GM15510 (cell line): ENCODE results near the gene PKN2.

ENCODE experiments used
- POLR2A ChIP-seq: IDR thresholded peaks from 3 replicates; pipeline ENCODE4 v1.6.1; 2011; ENCODE audit warnings: borderline replicate concordance; ENCODE audit not compliant: insufficient read length; ENCODE audit errors: extremely low read depth

The PKN2 gene

GRCh38 chr1:88683541-88684481 lies at the start of gene PKN2:
Gene PKN2, plus strand, starts transcription at chr1:88684273. Its CDS starts 308 bp downstream, at chr1:88684581.
- peak; percentile 95 for TF ChIP-seq POLR2A

DNA sequence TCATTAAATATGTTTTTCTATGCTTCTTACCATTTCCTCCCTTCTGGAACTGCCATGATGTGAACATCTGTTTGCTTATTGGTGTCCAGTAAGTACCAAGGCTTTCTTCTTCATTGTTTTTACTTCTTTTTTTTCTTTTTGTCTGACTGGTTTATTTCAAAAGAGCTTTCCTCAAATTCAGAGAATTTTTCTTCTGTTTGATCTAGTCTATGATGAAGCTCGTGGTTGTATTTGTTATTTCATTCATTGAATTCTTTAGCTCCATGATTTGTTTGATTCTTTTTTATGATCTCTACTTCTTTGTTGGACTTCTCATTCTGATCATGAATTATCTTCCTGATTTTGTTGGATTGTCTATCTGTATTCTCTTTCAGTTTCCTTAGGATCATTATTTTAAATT lies 49.5 kb upstream of the PKN2 start:
- no peak for TF ChIP-seq POLR2A

- TF ChIP-seq POLR2A: no peak
Measured at GRCh38 chr1:88640060-88640459, 44.0 kb upstream of the PKN2 start.

DNA sequence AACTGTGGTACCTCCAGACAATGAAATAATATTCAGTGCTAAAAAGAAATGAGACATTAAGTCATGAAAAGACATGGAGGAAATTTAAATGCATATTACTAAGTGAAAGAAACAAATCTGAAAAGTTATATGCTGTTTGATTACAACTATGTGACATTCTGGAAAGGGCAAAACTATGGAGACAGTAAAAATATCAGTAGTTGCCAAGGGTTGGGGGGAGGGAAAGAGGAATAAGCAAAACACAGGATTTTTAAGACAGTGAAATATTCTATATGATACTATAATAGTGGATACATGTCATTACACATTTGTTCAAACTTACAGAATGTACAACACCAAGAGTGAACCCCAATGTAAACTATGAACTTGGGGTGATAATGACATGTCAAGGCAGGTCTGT lies 38.2 kb upstream of the PKN2 start:
- no peak for TF ChIP-seq POLR2A

DNA sequence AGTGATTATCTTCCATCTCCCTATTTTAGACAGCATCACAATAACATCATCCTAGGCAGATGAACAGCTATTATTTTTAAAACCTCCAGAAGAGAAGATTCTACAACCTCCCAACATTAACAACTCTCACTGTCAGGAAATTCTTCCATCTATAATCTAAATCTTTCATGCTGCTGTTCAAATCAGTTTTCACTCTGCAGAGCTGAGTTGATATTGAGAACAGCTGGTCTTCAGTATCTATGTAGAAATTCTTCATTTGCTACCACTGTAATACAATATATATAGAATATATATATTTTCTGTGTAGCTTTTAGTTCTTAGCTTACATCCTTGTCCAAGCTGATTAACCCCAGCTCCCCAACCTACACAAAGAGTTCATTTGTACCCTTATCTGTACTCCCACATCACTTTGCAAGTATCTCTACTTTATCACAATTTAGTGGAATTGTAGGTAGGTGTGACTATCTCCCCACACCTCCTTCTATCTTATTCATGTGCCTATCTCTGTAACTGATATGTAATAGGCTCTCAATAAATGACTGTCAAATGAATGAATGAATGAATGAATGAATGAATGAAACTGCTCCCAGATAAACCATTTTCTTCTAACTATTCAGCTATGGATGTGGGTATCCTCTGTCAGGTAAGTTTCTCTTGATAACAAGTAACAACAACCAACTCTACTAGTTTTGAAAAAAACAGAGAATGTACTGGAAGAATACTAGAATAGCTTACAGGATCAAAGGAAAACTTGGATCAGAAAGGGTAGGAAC lies 37.4 kb upstream of the PKN2 start:
- TF ChIP-seq POLR2A: no peak

DNA sequence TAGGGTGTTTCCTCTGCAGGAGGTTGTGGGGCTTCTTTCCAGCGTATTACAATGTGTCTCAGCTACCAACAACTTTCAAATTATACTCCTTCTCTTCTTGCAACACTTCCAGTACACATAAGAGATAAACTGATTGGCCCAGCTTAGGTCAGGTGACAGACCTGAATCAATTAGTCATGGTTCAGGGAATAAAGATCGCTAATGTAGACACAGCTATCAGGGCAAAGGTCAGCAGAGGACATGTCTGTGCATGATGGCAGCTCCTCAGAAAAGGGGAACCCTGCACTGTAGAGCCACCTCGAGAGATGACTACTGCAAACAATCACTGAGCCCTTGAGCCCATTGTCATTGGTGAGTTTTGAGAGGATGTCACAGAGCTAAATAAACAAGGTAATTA lies 36.8 kb upstream of the PKN2 start:
- no peak for TF ChIP-seq POLR2A

DNA sequence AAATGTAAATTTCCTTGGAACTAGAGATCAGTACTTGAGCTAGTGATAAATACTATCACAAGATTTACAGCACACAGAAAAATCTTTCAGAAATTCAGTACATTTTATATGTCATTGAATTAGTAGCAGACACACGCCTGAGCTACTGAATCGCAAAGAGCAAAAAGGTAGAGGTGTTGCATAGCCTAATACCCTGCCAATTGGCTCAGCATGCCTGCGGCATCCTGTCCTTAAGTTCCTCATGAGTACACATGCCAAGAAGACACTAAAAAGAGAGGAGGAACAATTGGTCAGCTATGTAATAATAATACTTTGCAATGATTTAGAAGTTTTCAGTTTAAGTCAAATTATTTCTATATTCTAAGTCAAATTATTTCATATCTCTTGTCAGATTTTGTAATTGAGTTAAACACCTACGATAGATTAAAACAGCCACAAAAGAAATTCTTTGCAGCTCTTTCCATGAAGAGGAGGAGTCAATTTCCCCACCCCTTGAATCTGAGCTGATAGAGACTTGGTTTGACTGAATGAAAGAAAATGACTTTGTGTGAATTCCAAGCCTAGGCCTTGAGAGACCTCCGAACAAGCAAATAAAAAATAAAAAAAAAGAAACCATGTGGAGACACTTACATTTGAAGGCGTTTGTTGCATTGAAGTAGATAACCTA lies 36.2 kb upstream of the PKN2 start:
- TF ChIP-seq POLR2A: no peak

DNA sequence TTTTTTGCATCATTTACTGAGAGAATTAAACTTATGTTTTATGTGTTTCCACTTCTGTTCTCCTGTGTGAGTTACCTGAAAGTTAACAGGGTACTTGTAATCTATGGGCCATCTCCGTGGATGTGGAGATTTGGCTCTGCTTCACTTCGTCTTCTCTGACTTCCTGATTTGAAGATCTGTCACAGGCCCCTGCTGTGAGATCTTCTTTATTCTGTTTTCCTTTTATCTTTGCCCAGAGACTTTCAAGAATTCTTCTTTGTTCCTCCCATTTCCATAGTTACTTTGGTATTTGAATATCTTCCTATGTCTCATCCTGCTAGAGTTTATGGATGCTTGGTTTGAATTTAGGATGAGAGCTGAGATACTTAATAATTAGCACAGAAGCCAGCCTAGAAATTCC lies 35.4 kb upstream of the PKN2 start:
- TF ChIP-seq POLR2A: no peak

- TF ChIP-seq POLR2A: no peak
Measured at GRCh38 chr1:88649932-88650331, 34.1 kb upstream of the PKN2 start.

GRCh38 chr1:88650676-88651418 lies 33.2 kb upstream of the PKN2 start:
- no peak for TF ChIP-seq POLR2A

DNA sequence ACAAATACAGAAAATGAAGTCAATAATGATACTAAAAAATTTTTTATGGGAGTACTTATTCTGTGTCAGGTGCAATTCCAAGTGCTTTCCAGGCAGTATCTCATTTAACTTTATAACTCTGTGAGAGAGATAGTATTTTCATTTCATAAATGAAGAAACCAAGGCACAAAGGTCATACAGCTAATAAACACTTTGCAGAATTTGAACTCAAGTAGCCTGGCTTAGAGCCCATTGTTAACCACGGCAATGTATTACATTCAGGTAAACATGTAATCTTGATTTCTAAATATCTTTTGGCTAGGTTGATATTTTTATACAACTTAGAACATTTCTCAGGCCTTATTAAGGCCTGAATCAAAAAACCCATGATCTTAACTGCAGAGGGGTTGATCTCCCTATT lies 28.9 kb upstream of the PKN2 start:
- TF ChIP-seq POLR2A: no peak

DNA sequence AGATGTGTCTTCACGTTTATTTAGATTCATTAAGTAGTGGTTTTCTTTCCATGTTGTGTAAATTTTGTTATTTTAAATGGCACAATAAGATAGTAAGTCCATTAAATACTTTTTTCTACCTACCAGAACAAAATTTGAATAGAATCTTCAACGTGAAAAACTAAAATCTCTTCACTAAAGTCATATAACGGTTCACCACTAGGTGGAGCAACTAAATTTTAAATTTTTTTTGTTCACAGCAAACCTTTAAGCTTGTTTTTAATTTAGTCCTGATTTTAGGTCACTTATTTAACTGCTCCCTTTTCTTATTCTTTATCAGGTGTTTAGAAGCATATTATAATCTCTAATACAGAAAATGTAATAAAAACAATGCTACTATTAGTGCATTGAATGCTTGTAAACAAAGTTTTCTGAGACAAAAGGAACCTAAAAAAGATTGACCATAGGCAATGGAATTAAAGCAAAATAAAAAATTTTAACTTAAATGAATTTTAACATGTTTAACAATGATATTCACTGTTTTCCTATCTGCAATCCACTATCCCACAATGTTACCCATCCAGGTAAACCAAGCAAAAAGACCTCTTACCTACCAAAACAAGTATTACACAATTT lies 28.3 kb upstream of the PKN2 start:
- TF ChIP-seq POLR2A: no peak

GRCh38 chr1:88658419-88658818 lies 25.7 kb upstream of the PKN2 start:
- TF ChIP-seq POLR2A: no peak

DNA sequence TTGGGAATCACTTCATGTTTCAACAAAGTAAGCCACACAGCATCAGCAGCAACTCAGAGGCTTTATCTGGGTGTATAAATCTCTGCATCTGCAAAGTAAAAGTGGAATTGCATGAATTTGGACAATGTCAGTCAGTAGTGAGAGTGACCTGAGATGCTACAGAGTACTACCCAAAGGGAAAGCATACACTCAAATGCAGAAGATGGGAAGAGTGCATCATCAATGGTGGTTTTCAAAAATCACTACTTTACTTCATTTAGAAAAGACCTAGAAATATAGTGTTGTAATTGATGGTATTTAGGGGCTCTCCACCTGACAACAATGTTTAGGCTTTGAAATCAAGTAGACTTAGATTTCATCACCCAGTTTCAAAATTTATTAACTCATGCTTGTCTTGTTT lies 24.5 kb upstream of the PKN2 start:
- TF ChIP-seq POLR2A: no peak
